Liver (tissue), 9 donors: ENCODE data around the gene RFPL1. TPM values are rescaled to one million over a fixed set of nuclear protein-coding genes. Genes with fewer than 3 reads are reported as not detected.

Experiments used
- DNase-seq: peaks from one replicate; pipeline ENCODE4 v3.0.0-alpha.2; 2017; ENCODE audit warnings: low spot score
- H3K27ac ChIP-seq, 2 donors: one replicate each; pipeline ENCODE4 v1.7.0; 2013; ENCODE audit warnings: inconsistent platforms in 2 of 2, low read length in 2 of 2, control low read depth in 1 of 2, low read depth in 1 of 2, mild to moderate bottlenecking in 1 of 2
- H3K27me3 ChIP-seq, 4 donors: one replicate each; pipeline versions ENCODE4 v1.6.1 to v1.7.0; 2013; ENCODE audit warnings: low read length in 3 of 4, inconsistent platforms in 1 of 4, mild to moderate bottlenecking in 1 of 4, moderate library complexity in 1 of 4; ENCODE audit not compliant: control insufficient read depth in 4 of 4, insufficient read depth in 4 of 4
- H3K36me3 ChIP-seq, 4 donors: one replicate each; pipeline versions ENCODE4 v1.6.1 to v1.7.0; 2013; ENCODE audit warnings: low read length in 3 of 4, mild to moderate bottlenecking in 3 of 4, low read depth in 1 of 4, moderate library complexity in 1 of 4; ENCODE audit not compliant: control insufficient read depth in 4 of 4, insufficient read depth in 3 of 4
- H3K4me1 ChIP-seq, 4 donors: one replicate each; pipeline versions ENCODE4 v1.6.1 to v1.7.0; 2013; ENCODE audit warnings: low read length in 3 of 4, mild to moderate bottlenecking in 3 of 4, moderate library complexity in 1 of 4; ENCODE audit not compliant: control insufficient read depth in 4 of 4, insufficient read depth in 4 of 4
- H3K4me3 ChIP-seq, 3 donors: one replicate each; pipeline versions ENCODE4 v1.6.1 to v1.7.0; 2013; ENCODE audit warnings: low read length in 3 of 3, control low read depth in 1 of 3, low read depth in 1 of 3, mild to moderate bottlenecking in 1 of 3
- H3K9ac ChIP-seq, 2 donors: one replicate each; pipeline ENCODE4 v1.7.0; 2013; ENCODE audit warnings: low read length in 2 of 2, mild to moderate bottlenecking in 2 of 2, moderate library complexity in 2 of 2, control low read depth in 1 of 2, low read depth in 1 of 2
- H3K9me3 ChIP-seq, 4 donors: one replicate each; pipeline versions ENCODE4 v1.6.1 to v1.7.0; 2013; ENCODE audit warnings: low read length in 3 of 4; ENCODE audit not compliant: control insufficient read depth in 4 of 4
- EGR1 ChIP-seq, 2 donors: IDR thresholded peaks; 2 replicates each; pipeline ENCODE4 v1.6.1; 2016 to 2018; ENCODE audit warnings: antibody characterized with exemption in 2 of 2, low read depth in 2 of 2
- FOXA2 ChIP-seq: IDR thresholded peaks from 2 replicates; pipeline ENCODE4 v1.6.1; 2016; ENCODE audit warnings: antibody characterized with exemption
- HNF4A ChIP-seq, 2 donors: conservative IDR thresholded peaks; 2 replicates each; pipeline ENCODE4 v1.6.1; 2016; ENCODE audit warnings: antibody characterized with exemption in 2 of 2, mild to moderate bottlenecking in 2 of 2
- HNF4G ChIP-seq: IDR thresholded peaks from 2 replicates; pipeline ENCODE4 v1.6.1; 2016; ENCODE audit warnings: antibody characterized with exemption
- NR2F2 ChIP-seq: IDR thresholded peaks from 2 replicates; pipeline ENCODE4 v1.6.1; 2016; ENCODE audit warnings: antibody characterized with exemption
- RAD21 ChIP-seq, 2 donors: IDR thresholded peaks; 2 replicates each; pipeline ENCODE4 v1.6.1; 2016; ENCODE audit warnings: antibody characterized with exemption in 2 of 2, mild to moderate bottlenecking in 2 of 2
- SP1 ChIP-seq: IDR thresholded peaks from 2 replicates; pipeline ENCODE4 v1.6.1; 2018; ENCODE audit warnings: antibody characterized with exemption, mild to moderate bottlenecking
- TAF1 ChIP-seq: conservative IDR thresholded peaks from 2 replicates; pipeline ENCODE4 v1.6.1; 2016; ENCODE audit warnings: antibody characterized with exemption, mild to moderate bottlenecking
- YY1 ChIP-seq: IDR thresholded peaks from 2 replicates; pipeline ENCODE4 v1.6.1; 2016; ENCODE audit warnings: antibody characterized with exemption, mild to moderate bottlenecking
- WGBS: extraction: QIAGEN DNeasy Blood & Tissue Kit; methylation state at CpG from one replicate; pipeline ENCODE4 v1.1.7; 2013; 5-methylcytosine and 5-hydroxymethylcytosine counted together
- polyA plus RNA-seq, 2 donors: library from polyadenylated mRNA; stranded (reverse) in 1 of 2; unstranded in 1 of 2; fragments of 200-250 nt in 1 of 2; fragments of >200 nt in 1 of 2; fragmentation: Nextera tagmentation in 1 of 2; extraction: Ambion mirVana in 1 of 2; gene quantifications; one replicate each; pipeline versions ENCODE4 v1.2.1 to v1.2.3, GENCODE V29; 2013 to 2015
- total RNA-seq, 2 donors: library from RNA; depleted of rRNA; stranded (reverse); fragments of >200 nt; gene quantifications; one replicate each; pipeline ENCODE4 v1.2.3, GENCODE V29; 2014
- TF ChIP-seq, protein P1 (sequence below): IDR thresholded peaks from 2 replicates; pipeline ENCODE4 v1.6.1; 2016; ENCODE audit warnings: antibody characterized with exemption, mild to moderate bottlenecking
- TF ChIP-seq, protein P2 (sequence below): fragments of 150-350 bp; IDR thresholded peaks from 2 replicates; pipeline ENCODE4 v1.5.1; 2017; ENCODE audit warnings: improper control_type of control experiment, low read depth, low read length; ENCODE audit not compliant: missing input control
- TF ChIP-seq, protein P3 (sequence below): IDR thresholded peaks from 2 replicates; pipeline ENCODE4 v1.6.1; 2016; ENCODE audit warnings: antibody characterized with exemption
- TF ChIP-seq, protein P4 (sequence below): IDR thresholded peaks from 2 replicates; pipeline ENCODE4 v1.6.1; 2016; ENCODE audit warnings: antibody characterized with exemption
- donor health status: healthy.
- donor health status: healthy.
- donor health status: healthy.
- donor health status: healthy.
- donor health status: healthy.

RFPL1 gene
- total and polyA plus RNA-seq, 4 donors: 1.0 TPM; not detected in 2

DNA sequence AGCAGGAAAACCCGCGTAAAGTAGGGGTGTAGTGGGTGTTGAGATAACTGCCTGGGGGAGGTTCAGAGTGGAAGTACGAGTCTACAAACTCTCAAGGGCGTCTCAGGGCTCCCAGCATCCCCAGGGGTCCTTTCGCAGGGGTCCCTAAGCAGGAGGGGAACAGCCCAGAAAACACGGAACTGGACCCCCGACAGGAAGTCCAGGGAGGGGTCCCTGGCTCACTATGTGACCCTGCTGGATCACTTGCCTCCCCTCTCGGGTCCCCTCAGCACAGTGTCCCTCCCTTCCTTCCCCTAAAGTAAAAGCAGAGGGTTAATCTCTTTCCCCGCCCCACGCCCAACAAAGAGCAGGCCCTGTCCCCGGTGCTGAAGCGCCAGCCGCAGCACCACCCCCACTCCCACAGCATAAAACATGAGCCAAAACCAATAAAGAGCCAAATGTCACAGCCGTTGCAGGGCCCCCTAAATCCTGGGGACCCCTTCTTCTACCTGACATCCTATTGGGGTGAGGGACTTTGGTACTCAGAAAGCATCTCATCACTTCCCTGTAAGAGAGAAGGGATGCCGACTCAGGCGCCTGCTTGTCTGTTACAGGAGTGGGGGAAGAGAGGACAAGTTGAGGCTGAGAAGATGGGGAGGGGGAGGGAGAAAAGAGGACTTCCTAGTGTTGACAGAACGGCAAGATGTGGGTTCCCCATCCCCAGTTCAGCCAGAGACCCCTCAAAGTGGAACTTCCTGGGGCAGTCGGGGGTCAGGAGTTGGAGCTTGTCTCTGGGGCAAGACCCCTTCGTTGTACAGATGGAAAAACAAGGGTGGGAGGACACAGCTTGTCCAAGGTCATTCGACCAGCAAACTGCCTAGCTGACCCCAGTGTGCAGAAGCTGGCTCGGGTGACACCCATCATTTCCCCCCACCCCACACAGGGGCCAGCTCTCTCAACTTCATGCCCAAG is 40.2 kb downstream of the RFPL1 start:
- H3K4me1 ChIP-seq: peaks cover 9 to 18% (median 13%) of the 10 kb centered on the region in 4 donors
- H3K9ac ChIP-seq: no peak overlapping the region
- no peak overlapping the region for H3K4me3 ChIP-seq
- no peak overlapping the region for H3K27ac ChIP-seq
- no peak for TF ChIP-seq RAD21 (IDR thresholded peaks at IDR 0.05)
- TF ChIP-seq, protein P1, sequence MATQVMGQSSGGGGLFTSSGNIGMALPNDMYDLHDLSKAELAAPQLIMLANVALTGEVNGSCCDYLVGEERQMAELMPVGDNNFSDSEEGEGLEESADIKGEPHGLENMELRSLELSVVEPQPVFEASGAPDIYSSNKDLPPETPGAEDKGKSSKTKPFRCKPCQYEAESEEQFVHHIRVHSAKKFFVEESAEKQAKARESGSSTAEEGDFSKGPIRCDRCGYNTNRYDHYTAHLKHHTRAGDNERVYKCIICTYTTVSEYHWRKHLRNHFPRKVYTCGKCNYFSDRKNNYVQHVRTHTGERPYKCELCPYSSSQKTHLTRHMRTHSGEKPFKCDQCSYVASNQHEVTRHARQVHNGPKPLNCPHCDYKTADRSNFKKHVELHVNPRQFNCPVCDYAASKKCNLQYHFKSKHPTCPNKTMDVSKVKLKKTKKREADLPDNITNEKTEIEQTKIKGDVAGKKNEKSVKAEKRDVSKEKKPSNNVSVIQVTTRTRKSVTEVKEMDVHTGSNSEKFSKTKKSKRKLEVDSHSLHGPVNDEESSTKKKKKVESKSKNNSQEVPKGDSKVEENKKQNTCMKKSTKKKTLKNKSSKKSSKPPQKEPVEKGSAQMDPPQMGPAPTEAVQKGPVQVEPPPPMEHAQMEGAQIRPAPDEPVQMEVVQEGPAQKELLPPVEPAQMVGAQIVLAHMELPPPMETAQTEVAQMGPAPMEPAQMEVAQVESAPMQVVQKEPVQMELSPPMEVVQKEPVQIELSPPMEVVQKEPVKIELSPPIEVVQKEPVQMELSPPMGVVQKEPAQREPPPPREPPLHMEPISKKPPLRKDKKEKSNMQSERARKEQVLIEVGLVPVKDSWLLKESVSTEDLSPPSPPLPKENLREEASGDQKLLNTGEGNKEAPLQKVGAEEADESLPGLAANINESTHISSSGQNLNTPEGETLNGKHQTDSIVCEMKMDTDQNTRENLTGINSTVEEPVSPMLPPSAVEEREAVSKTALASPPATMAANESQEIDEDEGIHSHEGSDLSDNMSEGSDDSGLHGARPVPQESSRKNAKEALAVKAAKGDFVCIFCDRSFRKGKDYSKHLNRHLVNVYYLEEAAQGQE: peak; percentile 98
- peaks cover 0 to 2% (median 0%) of the 10 kb centered on the region in 4 donors for H3K9me3 ChIP-seq
- 13% methylated on average over 21 of the region's 21 CpGs for WGBS
- no peak for DNase-seq
- no peaks in the 10 kb centered on the region for H3K36me3 ChIP-seq
- peaks cover 0 to 8% (median 3%) of the 10 kb centered on the region in 4 donors for H3K27me3 ChIP-seq

DNA sequence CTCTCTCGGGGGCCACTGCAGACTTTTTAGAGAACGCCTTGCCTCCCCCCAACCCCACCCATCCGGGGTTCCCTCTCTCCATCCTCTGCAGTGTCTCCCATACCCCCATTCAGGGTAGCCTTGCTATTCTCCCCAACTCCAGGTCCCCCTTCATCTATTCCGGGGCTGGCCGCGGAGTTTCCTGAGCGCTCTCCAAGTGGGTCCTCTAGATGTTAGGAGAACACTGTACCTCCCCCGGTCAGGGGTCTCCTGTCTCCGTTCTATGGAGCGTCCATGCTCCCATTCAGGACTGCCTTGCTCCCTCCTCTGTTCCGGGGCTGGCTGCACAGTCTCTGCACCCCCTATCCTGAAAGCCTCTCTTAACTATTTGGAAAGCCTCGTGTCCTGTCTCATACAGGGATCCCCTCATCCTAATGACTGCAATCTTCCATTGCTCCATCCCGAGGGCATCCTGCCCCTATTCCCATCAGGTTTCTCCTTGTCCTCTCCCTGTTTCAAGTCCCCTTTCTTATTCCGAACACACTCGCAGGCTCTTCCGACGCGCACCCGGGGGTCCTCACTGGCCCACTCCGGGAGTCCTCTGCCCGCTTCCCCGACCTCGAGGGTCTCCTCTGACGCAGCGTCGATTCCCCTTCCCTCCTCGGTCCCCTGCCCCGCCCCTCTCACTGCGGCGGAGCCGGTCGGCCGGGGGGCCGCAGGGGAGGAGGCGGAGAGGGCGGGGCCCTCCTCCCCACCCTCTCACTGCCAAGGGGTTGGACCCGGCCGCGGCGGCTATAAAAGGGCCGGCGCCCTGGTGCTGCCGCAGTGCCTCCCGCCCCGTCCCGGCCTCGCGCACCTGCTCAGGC is 41.3 kb downstream of the RFPL1 start, which contains the start of gene NEFH:
Gene NEFH, plus strand, starts transcription at position 802 of the 845 bp plus-strand sequence. CDS start 45 bp downstream, outside the sequence.
- Histone ChIP-seq H3K4me1 (peaks cover 9 to 18% (median 13%) of the 10 kb centered on the region in 4 donors), H3K27me3 (peaks cover 0 to 8% (median 3%) of the 10 kb centered on the region in 4 donors), H3K4me3 (peak within 1 kb of the TSS in 1 of 3 donors; percentile 19), H3K9ac (no peak within 1 kb of the TSS), H3K27ac (no peak within 1 kb of the TSS), H3K9me3 (peaks cover 0 to 2% (median 0%) of the 10 kb centered on the region in 4 donors), H3K36me3 (no peaks in the 10 kb centered on the region)
- TF ChIP-seq HNF4G (no peak), NR2F2 (no peak)
- TF ChIP-seq, protein P2, sequence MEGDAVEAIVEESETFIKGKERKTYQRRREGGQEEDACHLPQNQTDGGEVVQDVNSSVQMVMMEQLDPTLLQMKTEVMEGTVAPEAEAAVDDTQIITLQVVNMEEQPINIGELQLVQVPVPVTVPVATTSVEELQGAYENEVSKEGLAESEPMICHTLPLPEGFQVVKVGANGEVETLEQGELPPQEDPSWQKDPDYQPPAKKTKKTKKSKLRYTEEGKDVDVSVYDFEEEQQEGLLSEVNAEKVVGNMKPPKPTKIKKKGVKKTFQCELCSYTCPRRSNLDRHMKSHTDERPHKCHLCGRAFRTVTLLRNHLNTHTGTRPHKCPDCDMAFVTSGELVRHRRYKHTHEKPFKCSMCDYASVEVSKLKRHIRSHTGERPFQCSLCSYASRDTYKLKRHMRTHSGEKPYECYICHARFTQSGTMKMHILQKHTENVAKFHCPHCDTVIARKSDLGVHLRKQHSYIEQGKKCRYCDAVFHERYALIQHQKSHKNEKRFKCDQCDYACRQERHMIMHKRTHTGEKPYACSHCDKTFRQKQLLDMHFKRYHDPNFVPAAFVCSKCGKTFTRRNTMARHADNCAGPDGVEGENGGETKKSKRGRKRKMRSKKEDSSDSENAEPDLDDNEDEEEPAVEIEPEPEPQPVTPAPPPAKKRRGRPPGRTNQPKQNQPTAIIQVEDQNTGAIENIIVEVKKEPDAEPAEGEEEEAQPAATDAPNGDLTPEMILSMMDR: no peak
- TF ChIP-seq, protein P3, sequence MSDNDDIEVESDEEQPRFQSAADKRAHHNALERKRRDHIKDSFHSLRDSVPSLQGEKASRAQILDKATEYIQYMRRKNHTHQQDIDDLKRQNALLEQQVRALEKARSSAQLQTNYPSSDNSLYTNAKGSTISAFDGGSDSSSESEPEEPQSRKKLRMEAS: no peak
- DNase-seq: no peak
- WGBS: 9% methylated on average over 48 of the region's 48 CpGs

DNA sequence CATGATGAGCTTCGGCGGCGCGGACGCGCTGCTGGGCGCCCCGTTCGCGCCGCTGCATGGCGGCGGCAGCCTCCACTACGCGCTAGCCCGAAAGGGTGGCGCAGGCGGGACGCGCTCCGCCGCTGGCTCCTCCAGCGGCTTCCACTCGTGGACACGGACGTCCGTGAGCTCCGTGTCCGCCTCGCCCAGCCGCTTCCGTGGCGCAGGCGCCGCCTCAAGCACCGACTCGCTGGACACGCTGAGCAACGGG is 41.8 kb downstream of the RFPL1 start:
- peak overlapping the region in 1 of 3 donors; percentile 19 for H3K4me3 ChIP-seq
- H3K9me3 ChIP-seq: peaks cover 0 to 2% (median 0%) of the 10 kb centered on the region in 4 donors
- 6% methylated on average over 39 of the region's 39 CpGs for WGBS
- H3K4me1 ChIP-seq: peaks cover 9 to 18% (median 13%) of the 10 kb centered on the region in 4 donors
- no peaks in the 10 kb centered on the region for H3K36me3 ChIP-seq
- no peak overlapping the region for H3K27ac ChIP-seq
- no peak for DNase-seq
- H3K9ac ChIP-seq: no peak overlapping the region
- H3K27me3 ChIP-seq: peaks cover 0 to 8% (median 3%) of the 10 kb centered on the region in 4 donors
- TF ChIP-seq, protein P4, sequence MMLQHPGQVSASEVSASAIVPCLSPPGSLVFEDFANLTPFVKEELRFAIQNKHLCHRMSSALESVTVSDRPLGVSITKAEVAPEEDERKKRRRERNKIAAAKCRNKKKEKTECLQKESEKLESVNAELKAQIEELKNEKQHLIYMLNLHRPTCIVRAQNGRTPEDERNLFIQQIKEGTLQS: no peak
- TF ChIP-seq TAF1 (no peak), FOXA2 (no peak), SP1 (no peak), HNF4A (conservative IDR thresholded peaks at IDR 0.05) (no peak), EGR1 (IDR thresholded peaks at IDR 0.05; ENCODE audit: low read depth in 2 of 2) (no peak), NR2F2 (no peak), RAD21 (IDR thresholded peaks at IDR 0.05) (no peak), YY1 (no peak)
- TF ChIP-seq, protein P3: no peak
- TF ChIP-seq, protein P2: no peak
